COR-L47 (cell line): Measurements from ENCODE around the gene TMA7B.

ENCODE experiments used
- DNase-seq: peaks from one replicate; lab custom pipeline; 2025; lab: John Stamatoyannopoulos, UW

The TMA7B gene

DNA sequence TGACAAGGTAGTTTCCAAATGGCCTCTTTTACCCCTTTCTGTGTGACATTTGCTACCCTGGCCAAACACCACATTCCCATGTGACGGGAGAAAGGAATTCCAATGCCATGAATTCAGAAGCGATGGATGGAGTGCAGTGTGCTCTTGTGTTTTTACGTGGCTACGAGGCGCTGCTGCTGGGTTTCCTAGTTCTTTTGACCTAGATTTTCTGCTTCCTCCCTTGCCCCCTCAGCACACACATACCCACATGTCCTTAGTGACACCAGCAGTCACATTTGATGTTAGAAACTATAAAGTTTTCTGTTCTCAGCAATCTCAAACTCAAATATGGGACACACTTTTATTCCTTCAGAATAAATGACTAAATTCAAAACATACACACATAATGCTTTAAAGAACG is 7.8 kb upstream of the TMA7B start:
- no peak for DNase-seq

DNA sequence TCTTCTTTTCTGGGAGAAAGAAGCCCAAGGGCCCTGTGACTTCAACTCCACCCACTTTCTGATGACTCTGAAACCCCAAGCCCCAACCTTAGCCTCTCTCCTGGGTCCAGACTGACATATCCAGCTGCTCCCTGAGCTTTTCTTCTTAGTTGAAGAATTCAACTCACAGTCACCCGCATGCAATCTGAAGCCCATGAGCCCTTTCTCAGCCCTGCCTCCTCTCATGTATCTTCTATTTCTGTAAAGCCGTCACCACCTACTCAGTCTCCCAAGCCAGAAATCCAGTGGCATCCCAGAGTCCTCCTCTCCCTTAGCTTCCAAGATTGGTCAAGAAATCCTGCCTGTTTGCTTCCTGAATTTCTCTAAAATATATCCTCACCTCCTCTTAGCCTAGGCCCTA is 7.1 kb upstream of the TMA7B start:
- no peak for DNase-seq

DNA sequence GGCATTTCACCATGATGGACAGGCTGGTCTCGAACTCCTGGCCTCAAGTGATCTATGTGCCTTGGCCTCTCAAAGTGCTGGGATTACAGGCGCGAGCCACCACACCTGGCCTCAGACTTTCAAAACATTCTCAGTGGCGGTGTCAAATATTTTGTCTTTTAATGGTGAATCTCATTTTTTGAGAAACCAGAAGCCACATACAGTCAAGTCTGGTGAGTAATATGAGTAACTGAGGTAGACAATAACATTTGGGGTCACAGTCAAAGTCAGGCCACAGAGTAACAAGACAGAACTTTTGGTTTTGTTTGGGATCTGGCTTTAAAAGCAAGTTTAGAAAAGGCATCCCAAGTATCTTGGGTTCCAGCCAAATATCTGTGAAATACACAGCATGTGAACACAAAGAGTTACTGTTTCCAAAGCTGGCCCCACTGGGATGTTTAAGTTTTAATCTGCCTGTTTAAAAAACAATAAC is 5.6 kb upstream of the TMA7B start:
- no peak for DNase-seq

DNA sequence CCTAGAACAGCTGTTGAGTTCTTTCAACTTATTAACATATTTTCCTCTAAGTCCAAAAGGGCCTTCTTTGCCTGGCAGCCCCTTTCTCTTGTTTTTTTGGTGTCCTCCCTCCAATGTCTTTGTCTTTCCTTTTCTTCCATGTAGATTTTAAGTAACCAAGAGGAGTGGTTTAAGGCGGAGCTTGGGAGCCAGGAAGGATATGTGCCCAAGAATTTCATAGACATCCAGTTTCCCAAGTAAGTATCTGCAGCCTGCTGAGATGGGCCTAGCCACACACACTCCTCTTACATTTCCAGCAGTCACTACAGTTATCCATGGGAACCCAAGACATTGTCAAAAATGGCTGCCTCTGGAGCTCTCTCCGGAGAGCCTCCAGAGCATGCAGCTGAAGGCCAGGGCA is 4.5 kb upstream of the TMA7B start:
- no peak for DNase-seq

GRCh38 chr22:39956932-39957664 is 3.1 kb upstream of the TMA7B start:
- DNase-seq, result peak; percentile 68

DNA sequence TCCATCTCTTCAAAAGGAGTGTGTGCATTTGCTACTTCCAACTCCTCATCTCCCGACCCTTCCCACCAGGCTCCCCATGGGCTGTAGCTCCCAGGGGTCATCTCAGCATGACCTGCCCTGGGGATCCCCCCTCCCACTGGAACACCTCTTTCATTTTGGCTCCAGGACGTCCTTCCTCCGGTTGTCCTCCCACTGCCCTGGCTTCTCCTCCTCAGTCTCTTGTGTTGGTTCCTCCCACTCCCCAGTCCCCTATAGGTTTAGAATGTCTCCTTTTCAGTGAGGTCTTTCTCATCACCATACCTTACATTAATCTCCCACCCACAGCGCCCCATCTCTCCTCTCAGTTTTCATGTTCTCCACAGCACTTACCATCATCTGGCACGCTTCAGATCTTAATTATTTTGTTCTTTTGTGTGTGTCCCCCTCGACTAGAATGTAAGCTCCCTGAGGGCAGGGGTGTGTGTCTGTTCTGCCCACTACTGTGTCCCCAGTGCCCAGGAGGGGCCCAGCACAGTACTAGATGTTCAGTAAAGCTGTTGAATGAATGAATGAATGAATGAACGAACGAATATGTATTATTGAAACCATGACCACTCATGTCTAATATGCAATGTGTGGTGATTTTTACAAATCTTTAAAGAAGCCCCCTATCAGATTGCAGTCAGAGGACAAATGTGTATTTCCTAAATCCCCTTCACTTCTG is 2.0 kb upstream of the TMA7B start:
- no peak for DNase-seq

DNA sequence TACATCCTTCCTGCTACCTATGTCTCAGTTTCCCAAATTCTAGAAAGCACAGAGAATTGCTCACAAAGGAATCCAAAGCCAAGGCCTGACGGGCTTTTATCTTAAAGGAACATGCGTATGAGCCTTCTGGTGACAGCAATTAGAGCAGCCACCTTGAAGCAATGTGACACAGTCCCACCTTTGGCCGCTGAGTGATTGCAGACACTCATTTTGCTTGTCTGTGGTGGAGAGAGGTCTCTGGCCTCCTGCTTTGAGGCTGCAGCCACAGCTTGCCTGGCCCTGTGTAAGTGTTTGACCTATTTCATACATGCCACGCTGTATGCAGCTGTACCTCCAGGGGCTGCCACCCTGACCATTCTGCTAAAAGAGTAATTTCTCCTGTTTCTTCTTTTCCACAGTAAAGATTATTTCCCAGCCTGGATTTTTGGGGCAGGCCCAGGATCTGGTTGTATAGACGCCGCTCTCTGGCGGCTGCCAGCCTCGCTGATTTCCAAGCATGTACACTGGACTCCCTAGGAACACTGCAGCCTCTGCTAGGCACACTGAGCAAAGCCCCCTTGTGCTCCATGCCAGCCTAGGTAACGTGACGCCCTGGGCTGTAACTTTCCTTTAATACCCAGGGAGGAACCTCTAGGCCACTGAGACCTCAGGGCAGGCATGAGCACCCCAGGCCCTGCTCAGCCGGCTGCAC is 1.1 kb upstream of the TMA7B start:
- DNase-seq, result no peak

DNA sequence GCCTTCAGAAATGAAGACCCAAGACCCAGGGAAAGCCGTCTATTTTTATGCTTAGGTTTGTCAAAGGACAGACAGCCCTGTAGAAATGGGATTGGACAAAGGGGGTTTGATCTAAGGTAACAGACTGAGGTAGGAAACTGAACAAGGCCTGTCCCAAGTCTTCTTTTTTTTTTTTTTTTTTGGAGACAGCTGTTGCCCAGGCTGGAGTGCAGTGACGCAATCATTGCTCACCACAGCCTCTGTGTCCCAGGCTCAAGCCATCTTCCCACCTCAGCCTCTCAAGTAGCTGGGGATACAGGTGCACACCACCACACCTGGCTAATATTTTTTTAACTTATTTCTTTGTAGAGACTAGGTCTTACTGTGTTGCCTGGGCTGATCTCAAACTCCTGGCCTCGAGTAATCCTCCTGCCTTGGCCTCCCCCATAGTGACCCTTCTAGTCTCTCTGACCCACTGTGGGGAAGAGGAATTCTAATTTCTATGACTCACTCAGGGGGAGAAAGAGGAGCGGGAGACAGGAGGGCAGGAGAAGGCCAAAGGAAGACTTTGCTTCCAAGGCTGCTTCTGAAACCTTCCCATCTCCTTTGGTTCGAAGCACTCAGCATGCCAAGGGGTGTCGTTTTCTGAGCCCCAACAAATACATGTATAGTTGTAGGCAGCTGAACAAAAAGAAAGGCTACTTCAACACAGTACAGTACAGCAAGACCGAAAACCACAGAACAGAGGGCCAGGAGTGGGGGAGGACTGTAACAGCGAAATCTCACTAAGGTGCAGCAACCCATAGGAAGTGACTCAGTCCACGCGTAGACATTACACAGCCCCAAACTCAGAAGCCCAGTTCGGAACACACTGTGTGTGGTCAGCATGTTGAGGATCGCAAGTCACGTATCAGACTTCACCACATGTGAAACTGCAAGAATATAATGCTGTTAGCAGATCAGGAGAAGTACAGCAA is 872 bp downstream of the TMA7B start:
- DNase-seq, result no peak

DNA sequence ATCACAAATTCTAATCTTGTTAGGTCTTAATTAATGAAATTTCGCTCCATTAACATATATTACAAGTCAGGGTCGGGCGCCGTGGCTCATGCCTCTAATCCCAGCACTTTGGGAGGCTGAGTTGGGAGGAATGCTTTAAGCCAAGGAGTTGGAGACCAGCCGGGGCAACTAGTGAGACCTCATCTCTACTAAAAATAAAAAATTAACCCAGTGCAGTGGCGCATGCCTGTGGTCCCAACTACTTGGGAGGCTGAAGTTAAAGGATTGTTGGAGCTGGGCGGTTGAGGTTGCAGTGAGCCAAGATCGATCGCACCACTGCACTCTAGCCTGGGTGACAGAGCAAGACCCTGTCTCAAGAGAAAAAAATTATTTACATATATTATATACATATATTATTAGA is 1.9 kb downstream of the TMA7B start:
- DNase-seq, result no peak

- DNase-seq, result no peak
These were observed 5.6 kb downstream of the TMA7B start for GRCh38 chr22:39965748-39966147.

GRCh38 chr22:39966470-39966869 is 6.3 kb downstream of the TMA7B start:
- DNase-seq, result no peak

DNA sequence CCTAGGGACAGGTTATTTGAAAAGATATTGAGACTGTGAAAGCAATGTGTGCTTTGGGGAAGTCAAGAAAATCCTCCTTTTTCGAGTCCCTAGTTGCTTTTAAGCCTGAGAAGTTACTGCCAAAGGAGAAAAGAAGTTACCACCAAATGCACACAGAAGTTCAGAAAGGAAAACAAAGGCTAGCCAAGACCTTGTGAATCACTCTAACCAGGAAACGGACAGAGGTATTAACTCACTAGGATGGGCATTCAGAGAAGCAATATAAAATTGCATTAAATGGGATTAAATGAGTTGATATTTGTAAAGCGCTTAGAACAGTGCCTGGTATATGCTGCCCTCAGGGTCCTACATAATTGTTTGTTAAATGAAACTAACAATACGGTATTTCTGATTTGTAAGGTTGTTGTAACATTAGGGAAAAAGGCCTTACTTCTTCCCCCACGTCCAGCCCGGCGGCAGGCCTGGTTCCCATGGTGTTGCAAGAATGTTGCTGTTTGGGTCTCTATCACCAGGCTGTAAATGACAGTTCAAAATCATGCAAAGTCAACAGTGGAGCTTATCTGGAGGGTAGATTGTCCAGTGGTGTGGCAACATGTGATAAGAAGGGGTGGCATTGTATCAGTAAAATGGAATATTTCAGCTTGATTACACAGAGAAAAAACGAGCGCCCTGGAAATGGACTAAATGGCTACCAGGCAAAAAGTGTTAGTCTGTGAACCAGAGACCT is 7.1 kb downstream of the TMA7B start:
- no peak for DNase-seq

GRCh38 chr22:39967996-39968972 is 8.1 kb downstream of the TMA7B start:
- DNase-seq, result no peak

DNA sequence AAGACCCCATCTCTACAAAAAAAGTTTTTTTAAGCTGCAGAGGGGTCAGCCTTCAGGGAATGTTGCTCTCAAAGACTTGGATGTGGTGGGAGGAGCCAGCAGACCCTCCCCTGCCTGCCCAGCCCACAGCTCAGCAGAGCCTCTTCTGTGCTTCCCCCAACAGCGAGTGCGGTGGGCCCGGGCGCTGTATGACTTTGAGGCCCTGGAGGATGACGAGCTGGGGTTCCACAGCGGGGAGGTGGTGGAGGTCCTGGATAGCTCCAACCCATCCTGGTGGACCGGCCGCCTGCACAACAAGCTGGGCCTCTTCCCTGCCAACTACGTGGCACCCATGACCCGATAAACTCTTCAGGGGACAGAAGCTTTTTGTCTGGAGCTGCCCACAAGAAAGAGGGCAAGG is 10.5 kb downstream of the TMA7B start:
- no peak for DNase-seq

DNA sequence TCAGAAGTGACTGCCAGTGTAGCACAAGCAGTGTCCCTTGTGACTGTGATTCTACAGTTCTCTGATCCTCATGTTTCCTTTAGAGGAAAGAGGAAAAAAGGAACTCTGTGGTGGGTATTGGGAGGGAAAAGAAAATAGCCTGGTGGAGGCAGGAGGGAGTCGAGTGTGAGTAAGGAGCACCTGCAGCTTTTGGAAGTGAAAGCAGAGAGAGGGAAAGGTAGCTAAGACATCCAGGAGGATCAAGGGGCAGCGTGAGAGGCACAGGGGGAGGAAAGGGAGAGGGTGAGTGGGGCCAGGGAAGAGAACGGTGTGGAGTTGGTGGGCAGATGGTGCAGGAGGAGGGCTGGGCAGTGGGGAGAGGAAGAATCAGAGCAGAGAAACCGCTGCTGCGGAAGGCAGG is 12.4 kb downstream of the TMA7B start:
- DNase-seq, result no peak

DNA sequence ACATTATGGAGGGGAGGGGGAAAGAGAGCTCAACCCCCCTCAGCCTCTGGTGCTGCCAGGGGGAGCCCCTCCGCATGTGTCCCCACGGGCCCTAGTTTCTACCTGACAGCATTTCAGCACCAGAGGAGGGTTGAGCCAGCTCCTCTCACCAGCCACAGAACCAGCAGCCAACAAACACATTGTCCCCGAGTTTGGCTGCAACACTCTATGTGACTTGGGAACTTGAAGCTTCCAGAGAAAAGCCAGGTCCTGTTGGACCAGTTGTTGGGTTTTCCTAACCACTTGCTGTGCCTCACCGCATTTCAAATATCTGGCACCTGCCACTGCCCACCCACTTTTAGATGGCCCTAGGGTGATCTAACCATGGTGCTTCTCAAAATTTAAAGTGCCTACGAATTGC is 13.5 kb downstream of the TMA7B start:
- DNase-seq, result no peak

DNA sequence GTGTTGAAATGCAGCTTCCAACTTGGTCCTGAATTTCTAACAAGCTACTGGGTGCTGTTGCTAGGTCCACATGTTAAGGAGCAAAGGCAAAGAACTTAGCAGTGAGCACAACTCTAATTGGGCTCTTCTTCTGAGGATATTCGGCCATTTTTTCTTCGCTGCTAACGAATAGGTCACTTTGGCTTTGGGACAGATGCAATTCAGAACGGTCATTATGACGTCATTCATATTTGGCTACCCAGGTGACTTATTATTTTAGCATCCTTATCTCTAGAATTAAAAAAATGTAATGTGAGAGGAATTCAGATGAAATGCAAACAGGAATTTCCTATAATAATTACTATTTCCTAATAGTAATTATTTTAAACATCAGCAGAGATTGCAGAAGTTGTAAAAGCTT is 13.9 kb downstream of the TMA7B start:
- DNase-seq, result no peak

GRCh38 chr22:39979048-39979447 is 18.9 kb downstream of the TMA7B start:
- DNase-seq, result no peak

DNA sequence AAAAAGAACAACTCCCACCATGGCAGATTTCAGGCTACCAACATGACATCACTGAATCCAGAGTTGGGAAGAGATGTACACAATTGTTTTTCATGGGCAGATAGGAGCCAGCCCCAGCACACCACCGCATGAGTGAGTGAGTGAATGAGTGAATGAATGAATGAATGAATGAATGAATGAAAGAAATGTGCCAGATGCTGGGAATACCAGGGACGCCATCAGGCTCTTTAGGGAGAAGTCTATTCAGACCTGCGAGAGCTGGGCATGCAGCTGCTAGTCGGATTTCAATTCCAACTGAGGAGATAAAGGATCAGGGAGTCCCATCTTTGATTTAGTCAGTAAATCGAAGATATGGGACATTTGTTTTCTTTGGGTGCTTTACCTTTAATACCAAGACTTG is 19.3 kb downstream of the TMA7B start:
- no peak for DNase-seq

GRCh38 chr22:39980596-39980995 is 20.4 kb downstream of the TMA7B start:
- DNase-seq, result no peak
